Measurements from ENCODE around the gene DCTN1. TPM values are rescaled to one million over a fixed set of nuclear protein-coding genes. Genes with fewer than 3 reads are reported as not detected.

DCTN1 gene
- total and polyA plus RNA-seq, 2 donors (not counting 3 experiments of a cell fraction or from before 2014, with no cell fraction given) = 130 to 170 TPM

- no peaks in the 10 kb centered on the region for H3K9me3 ChIP-seq (replicated peaks; ENCODE audit: control insufficient read depth, insufficient read depth, low read length)
- peak overlapping the region; percentile 83 for H2AFZ ChIP-seq (ENCODE audit: low read depth, low read length)
- no peak overlapping the region for H3K4me2 ChIP-seq (ENCODE audit: insufficient read depth, low read length)
- no peak overlapping the region for H3K9ac ChIP-seq (replicated peaks; ENCODE audit: extremely low read depth, insufficient read depth, low read length)
- no peak overlapping the region for H3K27ac ChIP-seq (ENCODE audit: insufficient read depth, low read depth, low read length)
- no peak overlapping the region for H3K4me3 ChIP-seq (replicated peaks in 1 of 3; ENCODE audit: insufficient read depth in 1 of 3, low read depth in 1 of 3, low read length in 3 of 3)
- intact Hi-C loops (cut with micrococcal nuclease) (no loop called here), dilution Hi-C loops (cut with MboI; ENCODE audit: extremely low pct_ligation_motif_present, low sequenced_read_pairs) (no loop called here)
- ChIA-PET POLR2A (no interaction called here), CTCF (interaction anchor here (1.2 to 1.8 kb wide), 2 partner anchors 23 to 26 kb away, joined by 3 to 5 read pairs; no protein-coding TSS in a partner anchor)
- H3K79me2 ChIP-seq (ENCODE audit: control insufficient read depth, insufficient read depth, low read length) = no peaks in the 10 kb centered on the region
- H3K9me1 ChIP-seq (replicated peaks; ENCODE audit: control insufficient read depth, extremely low read depth, insufficient read depth, low read length) = no peaks in the 10 kb centered on the region
- H4K20me1 ChIP-seq (replicated peaks; ENCODE audit: control insufficient read depth, extremely low read depth, insufficient read depth, low read length) = no peaks in the 10 kb centered on the region
- no peak for TF ChIP-seq CTCF (IDR thresholded peaks at IDR 0.05; ENCODE audit: extremely low read depth in 1 of 2, insufficient read depth in 1 of 2, low read depth in 1 of 2, low read length in 2 of 2)
- no peak for TF ChIP-seq POLR2AphosphoS5 (IDR thresholded peaks at IDR 0.05; ENCODE audit: insufficient read depth, low read depth, low read length)
- TF ChIP-seq JUN (IDR thresholded peaks at IDR 0.05; ENCODE audit: borderline replicate concordance, insufficient read depth, insufficient read length, low read depth) = no peak
- no peak for TF ChIP-seq EZH2 (IDR thresholded peaks at IDR 0.05; ENCODE audit: borderline replicate concordance, low read depth, low read length, severe bottlenecking)
- TF ChIP-seq POLR2A (IDR thresholded peaks at IDR 0.05; ENCODE audit: low read depth, low read length) = no peak
- DNase-seq (ENCODE audit: low read depth, low spot score) (no peak), FAIRE-seq (no peak)
- H3K4me1 ChIP-seq (ENCODE audit: control insufficient read depth, extremely low read depth, insufficient read depth, low read length) = peaks cover 6% of the 10 kb centered on the region
- no peaks in the 10 kb centered on the region for H3K36me3 ChIP-seq (ENCODE audit: control insufficient read depth in 2 of 2, extremely low read depth in 1 of 2, insufficient read depth in 2 of 2, low read length in 2 of 2)
- no TSS peak for BruUV-seq (replicated peaks)
- peaks cover 29 to 33% of the 10 kb centered on the region in 2 experiments for H3K27me3 ChIP-seq (ENCODE audit: control insufficient read depth in 2 of 2, insufficient read depth in 2 of 2, low read length in 2 of 2)
These were observed 34.3 kb upstream of the DCTN1 start for GRCh38 chr2:74414441-74414840.

- ChIA-PET POLR2A (no interaction called here), CTCF (no interaction called here)
- no peak overlapping the region for H3K27ac ChIP-seq (ENCODE audit: insufficient read depth, low read depth, low read length)
- H3K79me2 ChIP-seq (ENCODE audit: control insufficient read depth, insufficient read depth, low read length) = no peaks in the 10 kb centered on the region
- TF ChIP-seq JUN (IDR thresholded peaks at IDR 0.05; ENCODE audit: borderline replicate concordance, insufficient read depth, insufficient read length, low read depth) = no peak
- no peak for TF ChIP-seq CTCF (IDR thresholded peaks at IDR 0.05; ENCODE audit: extremely low read depth in 1 of 2, insufficient read depth in 1 of 2, low read depth in 1 of 2, low read length in 2 of 2)
- no peak for TF ChIP-seq MYC (IDR thresholded peaks at IDR 0.05; ENCODE audit: low read depth, low read length)
- no peak for TF ChIP-seq MAX (IDR thresholded peaks at IDR 0.05; ENCODE audit: insufficient read depth, insufficient read length)
- TF ChIP-seq EZH2 (IDR thresholded peaks at IDR 0.05; ENCODE audit: borderline replicate concordance, low read depth, low read length, severe bottlenecking) = no peak
- TF ChIP-seq FOS (IDR thresholded peaks at IDR 0.05; ENCODE audit: borderline replicate concordance, insufficient read depth, low read length) = no peak
- no peak for TF ChIP-seq GATA2 (IDR thresholded peaks at IDR 0.05; ENCODE audit: insufficient read depth, insufficient read length, low read depth, low read length)
- no peak for TF ChIP-seq POLR2A (IDR thresholded peaks at IDR 0.05; ENCODE audit: low read depth, low read length)
- TF ChIP-seq POLR2AphosphoS5 (IDR thresholded peaks at IDR 0.05; ENCODE audit: insufficient read depth, low read depth, low read length) = no peak
- no peak overlapping the region for H3K4me2 ChIP-seq (ENCODE audit: insufficient read depth, low read length)
- no TSS peak for BruUV-seq (replicated peaks)
- DNase-seq (ENCODE audit: low read depth, low spot score) = no peak
- no peaks in the 10 kb centered on the region for H3K9me3 ChIP-seq (replicated peaks; ENCODE audit: control insufficient read depth, insufficient read depth, low read length)
- H3K36me3 ChIP-seq (ENCODE audit: control insufficient read depth in 2 of 2, extremely low read depth in 1 of 2, insufficient read depth in 2 of 2, low read length in 2 of 2) = no peaks in the 10 kb centered on the region
- no peaks in the 10 kb centered on the region for H4K20me1 ChIP-seq (replicated peaks; ENCODE audit: control insufficient read depth, extremely low read depth, insufficient read depth, low read length)
- no peak overlapping the region for H3K9ac ChIP-seq (replicated peaks; ENCODE audit: extremely low read depth, insufficient read depth, low read length)
- no peak for FAIRE-seq
- no peaks in the 10 kb centered on the region for H3K9me1 ChIP-seq (replicated peaks; ENCODE audit: control insufficient read depth, extremely low read depth, insufficient read depth, low read length)
- no peak overlapping the region for H3K4me3 ChIP-seq (replicated peaks in 1 of 3; ENCODE audit: insufficient read depth in 1 of 3, low read depth in 1 of 3, low read length in 3 of 3)
- H3K4me1 ChIP-seq (ENCODE audit: control insufficient read depth, extremely low read depth, insufficient read depth, low read length) = peaks cover 6% of the 10 kb centered on the region
- H2AFZ ChIP-seq (ENCODE audit: low read depth, low read length) = no peak overlapping the region
- H3K27me3 ChIP-seq (ENCODE audit: control insufficient read depth in 2 of 2, insufficient read depth in 2 of 2, low read length in 2 of 2) = peaks cover 33 to 35% of the 10 kb centered on the region in 2 experiments
- dilution Hi-C loops (cut with MboI; ENCODE audit: extremely low pct_ligation_motif_present, low sequenced_read_pairs) = no loop called here
- intact Hi-C loops (cut with micrococcal nuclease) = no loop called here
These were observed 33.0 kb upstream of the DCTN1 start for GRCh38 chr2:74413001-74413698.
